Measurements from ENCODE around the gene SLC8A1.

GRCh38 chr2:40480596-40480995, 28.7 kb upstream of the SLC8A1 start:
- no peak for TF ChIP-seq CTCF (IDR thresholded peaks at IDR 0.05 in 4 of 5, conservative IDR thresholded peaks at IDR 0.05 in 1 of 5)
- TF ChIP-seq POLR2A (IDR thresholded peaks at IDR 0.05) = no peak
